ENCODE data around the gene RBFA.

DNA sequence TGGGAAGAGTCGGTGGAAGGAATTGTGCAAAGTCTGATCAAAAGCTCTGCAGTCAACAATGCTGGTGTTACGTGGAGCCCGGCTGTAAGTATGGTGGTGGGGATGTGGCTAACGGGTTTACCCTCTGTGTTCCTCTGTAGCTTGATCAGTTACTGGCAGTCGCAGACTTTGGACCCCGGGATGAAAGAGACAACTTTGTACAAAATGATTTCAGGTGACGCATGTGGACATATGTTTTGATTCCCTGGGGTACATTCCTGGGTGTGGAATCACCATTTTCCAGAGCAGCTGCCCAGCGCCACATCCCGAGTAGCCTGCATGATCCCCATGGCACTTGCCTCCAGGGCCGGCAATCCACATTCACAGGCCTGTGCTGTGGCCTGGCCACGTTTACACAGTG is 9.8 kb downstream of the RBFA start:
- no peak for TF ChIP-seq POLR2A (IDR thresholded peaks at IDR 0.05)
- TF ChIP-seq, protein P1, sequence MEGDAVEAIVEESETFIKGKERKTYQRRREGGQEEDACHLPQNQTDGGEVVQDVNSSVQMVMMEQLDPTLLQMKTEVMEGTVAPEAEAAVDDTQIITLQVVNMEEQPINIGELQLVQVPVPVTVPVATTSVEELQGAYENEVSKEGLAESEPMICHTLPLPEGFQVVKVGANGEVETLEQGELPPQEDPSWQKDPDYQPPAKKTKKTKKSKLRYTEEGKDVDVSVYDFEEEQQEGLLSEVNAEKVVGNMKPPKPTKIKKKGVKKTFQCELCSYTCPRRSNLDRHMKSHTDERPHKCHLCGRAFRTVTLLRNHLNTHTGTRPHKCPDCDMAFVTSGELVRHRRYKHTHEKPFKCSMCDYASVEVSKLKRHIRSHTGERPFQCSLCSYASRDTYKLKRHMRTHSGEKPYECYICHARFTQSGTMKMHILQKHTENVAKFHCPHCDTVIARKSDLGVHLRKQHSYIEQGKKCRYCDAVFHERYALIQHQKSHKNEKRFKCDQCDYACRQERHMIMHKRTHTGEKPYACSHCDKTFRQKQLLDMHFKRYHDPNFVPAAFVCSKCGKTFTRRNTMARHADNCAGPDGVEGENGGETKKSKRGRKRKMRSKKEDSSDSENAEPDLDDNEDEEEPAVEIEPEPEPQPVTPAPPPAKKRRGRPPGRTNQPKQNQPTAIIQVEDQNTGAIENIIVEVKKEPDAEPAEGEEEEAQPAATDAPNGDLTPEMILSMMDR (IDR thresholded peaks at IDR 0.05): no peak
